ENCODE results near the gene KLHDC3.

DNA sequence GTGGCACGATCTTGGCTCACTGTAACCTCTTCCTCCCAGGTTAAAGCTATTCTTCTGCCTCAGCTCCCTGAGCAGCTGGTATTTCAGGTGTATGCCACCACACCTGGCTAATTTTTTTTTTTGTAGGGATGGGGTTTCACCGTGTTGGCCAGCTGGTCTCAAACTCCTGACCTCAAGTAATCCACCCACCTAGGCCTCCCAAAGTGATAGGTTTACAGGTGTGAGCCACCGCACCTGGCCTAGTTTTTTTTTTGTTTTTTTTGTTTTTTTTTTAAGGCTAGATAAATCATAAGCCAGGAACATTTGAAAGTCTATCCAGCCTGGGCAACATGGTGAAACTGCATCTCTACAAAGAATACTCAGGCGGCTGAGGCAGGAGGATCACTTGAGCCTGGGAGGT, 18.3 kb downstream of the KLHDC3 start:
- no peak for TF ChIP-seq CTCF (IDR thresholded peaks at IDR 0.05)
- TF ChIP-seq POLR2A (IDR thresholded peaks at IDR 0.05) = no peak

All from heart left ventricle (tissue), 13 donors.